ENCODE measurements around the gene NIPBL.

NIPBL gene

GRCh38 chr5:36935805-36936204 is 59.2 kb downstream of the NIPBL start:
- Histone ChIP-seq H3K4me3 (no peak overlapping the region), H3K27me3 (ENCODE audit: low read depth) (no peaks in the 10 kb centered on the region), H3K9me3 (no peaks in the 10 kb centered on the region), H3K4me1 (peaks cover 14% of the 10 kb centered on the region), H3K36me3 (replicated peaks) (no peaks in the 10 kb centered on the region)
- DNase-seq (ENCODE audit: low spot score in 2 of 2) = no peak
- in situ Hi-C loops (cut with MboI; ENCODE audit: low sequenced_read_pairs) = no loop called here

GRCh38 chr5:36936309-36936708 is 59.7 kb downstream of the NIPBL start:
- H3K9me3 ChIP-seq = no peaks in the 10 kb centered on the region
- H3K4me1 ChIP-seq = peaks cover 14% of the 10 kb centered on the region
- H3K27me3 ChIP-seq (ENCODE audit: low read depth) = no peaks in the 10 kb centered on the region
- no peak for DNase-seq (ENCODE audit: low spot score in 2 of 2)
- in situ Hi-C loops (cut with MboI; ENCODE audit: low sequenced_read_pairs) = no loop called here
- no peak overlapping the region for H3K4me3 ChIP-seq
- no peaks in the 10 kb centered on the region for H3K36me3 ChIP-seq (replicated peaks)

GRCh38 chr5:36938129-36938528 is 61.6 kb downstream of the NIPBL start:
- Histone ChIP-seq H3K36me3 (replicated peaks) (no peaks in the 10 kb centered on the region), H3K4me3 (no peak overlapping the region), H3K4me1 (peaks cover 14% of the 10 kb centered on the region), H3K9me3 (no peaks in the 10 kb centered on the region), H3K27me3 (ENCODE audit: low read depth) (no peaks in the 10 kb centered on the region)
- in situ Hi-C loops (cut with MboI; ENCODE audit: low sequenced_read_pairs) = no loop called here
- no peak for DNase-seq (ENCODE audit: low spot score in 2 of 2)

GRCh38 chr5:36939969-36940858 is 63.6 kb downstream of the NIPBL start:
- no peaks in the 10 kb centered on the region for H3K36me3 ChIP-seq (replicated peaks)
- peak in 1 of 2 experiments; percentile 5 for DNase-seq (ENCODE audit: low spot score in 2 of 2)
- no peaks in the 10 kb centered on the region for H3K9me3 ChIP-seq
- no peaks in the 10 kb centered on the region for H3K27me3 ChIP-seq (ENCODE audit: low read depth)
- in situ Hi-C loops (cut with MboI; ENCODE audit: low sequenced_read_pairs) = no loop called here
- no peak overlapping the region for H3K4me3 ChIP-seq
- peaks cover 14% of the 10 kb centered on the region for H3K4me1 ChIP-seq

- peaks cover 12% of the 10 kb centered on the region for H3K4me1 ChIP-seq
- H3K4me3 ChIP-seq = no peak overlapping the region
- no peaks in the 10 kb centered on the region for H3K9me3 ChIP-seq
- H3K27me3 ChIP-seq (ENCODE audit: low read depth) = no peaks in the 10 kb centered on the region
- no peak for DNase-seq (ENCODE audit: low spot score in 2 of 2)
- no peaks in the 10 kb centered on the region for H3K36me3 ChIP-seq (replicated peaks)
- in situ Hi-C loops (cut with MboI; ENCODE audit: low sequenced_read_pairs) = no loop called here
These were observed 67.0 kb downstream of the NIPBL start for GRCh38 chr5:36943584-36943983.

GRCh38 chr5:36944024-36944423 is 67.5 kb downstream of the NIPBL start:
- in situ Hi-C loops (cut with MboI; ENCODE audit: low sequenced_read_pairs) = no loop called here
- no peaks in the 10 kb centered on the region for H3K36me3 ChIP-seq (replicated peaks)

GRCh38 chr5:36944607-36945225 is 68.1 kb downstream of the NIPBL start:
- peaks cover 17% of the 10 kb centered on the region for H3K4me1 ChIP-seq
- no peak overlapping the region for H3K4me3 ChIP-seq
- DNase-seq (ENCODE audit: low spot score in 2 of 2) = peak in 1 of 2 experiments; percentile 52
- H3K36me3 ChIP-seq (replicated peaks) = no peaks in the 10 kb centered on the region
- no peaks in the 10 kb centered on the region for H3K9me3 ChIP-seq
- in situ Hi-C loops (cut with MboI; ENCODE audit: low sequenced_read_pairs) = no loop called here
- H3K27me3 ChIP-seq (ENCODE audit: low read depth) = no peaks in the 10 kb centered on the region

More at GRCh38 chr5:36944024-36944423, 67.5 kb downstream of the NIPBL start:
- Histone ChIP-seq H3K9me3 (no peaks in the 10 kb centered on the region), H3K27me3 (ENCODE audit: low read depth) (no peaks in the 10 kb centered on the region), H3K4me3 (no peak overlapping the region), H3K4me1 (peaks cover 15% of the 10 kb centered on the region)
- DNase-seq (ENCODE audit: low spot score in 2 of 2) = no peak

GRCh38 chr5:36945687-36946086 is 69.1 kb downstream of the NIPBL start:
- no peaks in the 10 kb centered on the region for H3K36me3 ChIP-seq (replicated peaks)
- no peaks in the 10 kb centered on the region for H3K27me3 ChIP-seq (ENCODE audit: low read depth)
- DNase-seq (ENCODE audit: low spot score in 2 of 2) = no peak
- H3K4me3 ChIP-seq = no peak overlapping the region
- H3K4me1 ChIP-seq = peaks cover 10% of the 10 kb centered on the region
- no peaks in the 10 kb centered on the region for H3K9me3 ChIP-seq
- in situ Hi-C loops (cut with MboI; ENCODE audit: low sequenced_read_pairs) = no loop called here

GRCh38 chr5:36946101-36946500 is 69.5 kb downstream of the NIPBL start:
- Histone ChIP-seq H3K4me3 (no peak overlapping the region), H3K36me3 (replicated peaks) (no peaks in the 10 kb centered on the region), H3K27me3 (ENCODE audit: low read depth) (no peaks in the 10 kb centered on the region), H3K4me1 (peaks cover 10% of the 10 kb centered on the region), H3K9me3 (no peaks in the 10 kb centered on the region)
- DNase-seq (ENCODE audit: low spot score in 2 of 2) = no peak
- in situ Hi-C loops (cut with MboI; ENCODE audit: low sequenced_read_pairs) = no loop called here

- peaks cover 10% of the 10 kb centered on the region for H3K4me1 ChIP-seq
- no peak overlapping the region for H3K4me3 ChIP-seq
These were observed 71.5 kb downstream of the NIPBL start for GRCh38 chr5:36948041-36948440.

GRCh38 chr5:36948650-36949049 is 72.1 kb downstream of the NIPBL start:
- Histone ChIP-seq H3K4me3 (no peak overlapping the region), H3K4me1 (peaks cover 10% of the 10 kb centered on the region), H3K36me3 (replicated peaks) (no peaks in the 10 kb centered on the region), H3K27me3 (ENCODE audit: low read depth) (no peaks in the 10 kb centered on the region), H3K9me3 (no peaks in the 10 kb centered on the region)
- no peak for DNase-seq (ENCODE audit: low spot score in 2 of 2)
- in situ Hi-C loops (cut with MboI; ENCODE audit: low sequenced_read_pairs) = no loop called here

More at GRCh38 chr5:36948041-36948440, 71.5 kb downstream of the NIPBL start:
- in situ Hi-C loops (cut with MboI; ENCODE audit: low sequenced_read_pairs) = no loop called here
- no peaks in the 10 kb centered on the region for H3K9me3 ChIP-seq
- no peaks in the 10 kb centered on the region for H3K36me3 ChIP-seq (replicated peaks)
- no peak for DNase-seq (ENCODE audit: low spot score in 2 of 2)
- no peaks in the 10 kb centered on the region for H3K27me3 ChIP-seq (ENCODE audit: low read depth)

- in situ Hi-C loops (cut with MboI; ENCODE audit: low sequenced_read_pairs) = no loop called here
- no peaks in the 10 kb centered on the region for H3K27me3 ChIP-seq (ENCODE audit: low read depth)
- H3K36me3 ChIP-seq (replicated peaks) = no peaks in the 10 kb centered on the region; the same call in 1 of the 2 replicates
- H3K4me3 ChIP-seq = no peak overlapping the region
- H3K9me3 ChIP-seq = no peaks in the 10 kb centered on the region
- no peak for DNase-seq (ENCODE audit: low spot score in 2 of 2)
- H3K4me1 ChIP-seq = peaks cover 10% of the 10 kb centered on the region
These were observed 73.0 kb downstream of the NIPBL start for GRCh38 chr5:36949593-36949992.

- peaks cover 3% of the 10 kb centered on the region; the same call in 1 of the 2 replicates for H3K36me3 ChIP-seq (replicated peaks)
- no peak overlapping the region for H3K4me3 ChIP-seq
- H3K9me3 ChIP-seq = no peaks in the 10 kb centered on the region
- no peak for DNase-seq (ENCODE audit: low spot score in 2 of 2)
- H3K4me1 ChIP-seq = peaks cover 10% of the 10 kb centered on the region
- in situ Hi-C loops (cut with MboI; ENCODE audit: low sequenced_read_pairs) = no loop called here
- H3K27me3 ChIP-seq (ENCODE audit: low read depth) = no peaks in the 10 kb centered on the region
These were observed 74.3 kb downstream of the NIPBL start for GRCh38 chr5:36950586-36951457.
